ENCODE measurements around the gene SULT4A1. TPM values are rescaled to one million over a fixed set of nuclear protein-coding genes. Genes with fewer than 3 reads are reported as not detected.

SULT4A1 gene
- polyA plus RNA-seq, 3 donors = not detected

DNA sequence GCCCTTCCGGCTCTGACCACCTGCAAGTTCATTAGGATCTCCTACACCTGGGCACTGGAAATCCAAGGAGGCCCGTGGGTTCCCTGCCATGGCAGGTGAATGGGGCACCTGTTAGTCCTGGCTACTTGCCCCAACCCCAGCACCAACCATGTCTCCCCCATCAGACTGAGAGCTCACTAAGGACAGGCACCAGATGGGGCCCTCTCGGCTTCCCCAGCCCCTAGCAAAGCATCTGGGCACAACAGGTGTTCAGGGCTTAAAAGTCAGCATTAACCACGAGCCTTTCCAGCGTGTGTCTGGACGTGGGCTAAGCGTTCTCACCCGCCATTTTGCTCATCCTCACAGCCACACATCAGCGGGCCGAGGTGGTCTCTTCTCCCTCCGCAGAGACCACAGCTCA is 2.2 kb downstream of the SULT4A1 start:
- peaks cover 39 to 55% (median 47%) of the 10 kb centered on the region in 3 donors for H3K27me3 Mint-ChIP-seq (ENCODE audit: low read depth in 3 of 3)
- Histone ChIP-seq H2AFZ (ENCODE audit: insufficient read depth, low read depth, low read length, poor library complexity, severe bottlenecking) (no peak overlapping the region), H3K36me3 (replicated peaks in 1 of 2; ENCODE audit: control insufficient read depth in 1 of 2, insufficient read depth in 2 of 2, low read length in 2 of 2) (no peaks in the 10 kb centered on the region), H3K27me3 (ENCODE audit: control insufficient read depth in 2 of 2, insufficient read depth in 2 of 2, low read length in 2 of 2) (peaks cover 18 to 39% of the 10 kb centered on the region in 2 donors), H3K4me3 (replicated peaks in 1 of 3; ENCODE audit: low read depth in 2 of 3, low read length in 3 of 3) (no peak overlapping the region), H3K27ac (ENCODE audit: low read depth in 1 of 2, low read length in 2 of 2) (no peak overlapping the region), H3K9ac (ENCODE audit: insufficient read depth, low read length, poor library complexity, severe bottlenecking) (no peak overlapping the region), H3K4me2 (replicated peaks; ENCODE audit: extremely low read depth, low read length, poor library complexity, severe bottlenecking) (no peak overlapping the region), H4K20me1 (ENCODE audit: insufficient read depth, low read length) (no peaks in the 10 kb centered on the region), H3K4me1 (ENCODE audit: control insufficient read depth in 1 of 2, insufficient read depth in 2 of 2, low read length in 2 of 2) (no peaks in the 10 kb centered on the region), H3K9me3 (replicated peaks in 1 of 2; ENCODE audit: control insufficient read depth in 1 of 2, insufficient read depth in 1 of 2, low read length in 2 of 2) (no peaks in the 10 kb centered on the region), H3K79me2 (ENCODE audit: insufficient read depth, low read length) (no peaks in the 10 kb centered on the region)
- WGBS (ENCODE audit: insufficient coverage) = 88% methylated on average over 11 of the region's 11 CpGs
- no peak for DNase-seq
- H3K36me3 Mint-ChIP-seq = peaks cover 0 to 4% of the 10 kb centered on the region in 2 donors
- H3K9me3 Mint-ChIP-seq = peaks cover 0 to 22% (median 10%) of the 10 kb centered on the region in 7 donors
- TF ChIP-seq, protein P1, sequence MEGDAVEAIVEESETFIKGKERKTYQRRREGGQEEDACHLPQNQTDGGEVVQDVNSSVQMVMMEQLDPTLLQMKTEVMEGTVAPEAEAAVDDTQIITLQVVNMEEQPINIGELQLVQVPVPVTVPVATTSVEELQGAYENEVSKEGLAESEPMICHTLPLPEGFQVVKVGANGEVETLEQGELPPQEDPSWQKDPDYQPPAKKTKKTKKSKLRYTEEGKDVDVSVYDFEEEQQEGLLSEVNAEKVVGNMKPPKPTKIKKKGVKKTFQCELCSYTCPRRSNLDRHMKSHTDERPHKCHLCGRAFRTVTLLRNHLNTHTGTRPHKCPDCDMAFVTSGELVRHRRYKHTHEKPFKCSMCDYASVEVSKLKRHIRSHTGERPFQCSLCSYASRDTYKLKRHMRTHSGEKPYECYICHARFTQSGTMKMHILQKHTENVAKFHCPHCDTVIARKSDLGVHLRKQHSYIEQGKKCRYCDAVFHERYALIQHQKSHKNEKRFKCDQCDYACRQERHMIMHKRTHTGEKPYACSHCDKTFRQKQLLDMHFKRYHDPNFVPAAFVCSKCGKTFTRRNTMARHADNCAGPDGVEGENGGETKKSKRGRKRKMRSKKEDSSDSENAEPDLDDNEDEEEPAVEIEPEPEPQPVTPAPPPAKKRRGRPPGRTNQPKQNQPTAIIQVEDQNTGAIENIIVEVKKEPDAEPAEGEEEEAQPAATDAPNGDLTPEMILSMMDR (IDR thresholded peaks at IDR 0.05) = no peak
- no peaks in the 10 kb centered on the region for H3K4me1 Mint-ChIP-seq
- intact Hi-C loops (cut with micrococcal nuclease) = no loop called here
- H3K27ac Mint-ChIP-seq = no peak overlapping the region
- H3K4me3 Mint-ChIP-seq = peak overlapping the region in 1 of 2 donors; percentile 32

DNA sequence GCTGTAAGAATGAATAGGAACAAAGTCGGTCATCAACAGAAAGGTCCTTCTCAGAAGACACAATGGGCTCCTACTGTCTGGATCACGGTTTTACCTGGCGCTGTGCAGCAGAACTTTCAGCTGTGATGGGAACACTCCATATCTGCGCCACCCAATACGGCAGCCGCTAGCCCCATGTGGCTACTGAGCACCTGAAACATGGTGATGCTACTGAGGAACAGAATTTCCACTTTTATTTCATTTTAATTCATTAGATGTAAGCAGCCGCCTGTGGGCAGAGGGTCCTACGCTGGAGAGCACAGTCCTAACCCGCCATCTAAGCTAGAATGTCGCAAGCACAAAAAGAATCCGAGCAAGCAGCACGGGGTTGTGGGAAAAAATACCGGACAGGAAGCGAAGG is 2.7 kb downstream of the SULT4A1 start:
- no peaks in the 10 kb centered on the region for H3K79me2 ChIP-seq (ENCODE audit: insufficient read depth, low read length)
- intact Hi-C loops (cut with micrococcal nuclease) = no loop called here

More for the DNA sequence above, 2.7 kb downstream of the SULT4A1 start:
- TF ChIP-seq, protein P1 (IDR thresholded peaks at IDR 0.05) = no peak
- Mint-ChIP-seq H3K9me3 (peaks cover 0 to 22% (median 10%) of the 10 kb centered on the region in 7 donors), H3K4me3 (no peak overlapping the region), H3K27ac (no peak overlapping the region), H3K27me3 (ENCODE audit: low read depth in 3 of 3) (peaks cover 35 to 52% (median 42%) of the 10 kb centered on the region in 3 donors), H3K4me1 (no peaks in the 10 kb centered on the region), H3K36me3 (peaks cover 0 to 4% of the 10 kb centered on the region in 2 donors)
- Histone ChIP-seq H3K27me3 (ENCODE audit: control insufficient read depth in 2 of 2, insufficient read depth in 2 of 2, low read length in 2 of 2) (peaks cover 18 to 35% of the 10 kb centered on the region in 2 donors), H2AFZ (ENCODE audit: insufficient read depth, low read depth, low read length, poor library complexity, severe bottlenecking) (no peak overlapping the region), H3K4me3 (replicated peaks in 1 of 3; ENCODE audit: low read depth in 2 of 3, low read length in 3 of 3) (no peak overlapping the region), H3K4me1 (ENCODE audit: control insufficient read depth in 1 of 2, insufficient read depth in 2 of 2, low read length in 2 of 2) (no peaks in the 10 kb centered on the region), H3K36me3 (replicated peaks in 1 of 2; ENCODE audit: control insufficient read depth in 1 of 2, insufficient read depth in 2 of 2, low read length in 2 of 2) (no peaks in the 10 kb centered on the region), H4K20me1 (ENCODE audit: insufficient read depth, low read length) (no peaks in the 10 kb centered on the region), H3K4me2 (replicated peaks; ENCODE audit: extremely low read depth, low read length, poor library complexity, severe bottlenecking) (no peak overlapping the region), H3K9me3 (replicated peaks in 1 of 2; ENCODE audit: control insufficient read depth in 1 of 2, insufficient read depth in 1 of 2, low read length in 2 of 2) (no peaks in the 10 kb centered on the region), H3K27ac (ENCODE audit: low read depth in 1 of 2, low read length in 2 of 2) (no peak overlapping the region), H3K9ac (ENCODE audit: insufficient read depth, low read length, poor library complexity, severe bottlenecking) (no peak overlapping the region)
- no peak for DNase-seq
- WGBS (ENCODE audit: insufficient coverage) = 85% methylated on average over 6 of the region's 14 CpGs
